Stimulated activated CD4-positive, alpha-beta T cell treated with anti-CD3 and anti-CD28 coated beads, Interleukin-4, amount 100 ng/mL, for 1 hour (primary cell): ENCODE results near the gene PPP1R2.
"Not testable (repeated sequence)": the region's sequence is repeated elsewhere in the genome, so short reads cannot be mapped to it uniquely, and the experiment has no call there.

ENCODE experiments used
- DNase-seq: peaks from one replicate; pipeline ENCODE4 v3.0.0-alpha.2; 2020

Gene PPP1R2

GRCh38 chr3:195542698-195543499, at the start of gene PPP1R2:
PPP1R2 (minus strand) TSS chr3:195543325; CDS start chr3:195543025, 300 bp downstream.
- DNase-seq: peak; percentile 92

DNA sequence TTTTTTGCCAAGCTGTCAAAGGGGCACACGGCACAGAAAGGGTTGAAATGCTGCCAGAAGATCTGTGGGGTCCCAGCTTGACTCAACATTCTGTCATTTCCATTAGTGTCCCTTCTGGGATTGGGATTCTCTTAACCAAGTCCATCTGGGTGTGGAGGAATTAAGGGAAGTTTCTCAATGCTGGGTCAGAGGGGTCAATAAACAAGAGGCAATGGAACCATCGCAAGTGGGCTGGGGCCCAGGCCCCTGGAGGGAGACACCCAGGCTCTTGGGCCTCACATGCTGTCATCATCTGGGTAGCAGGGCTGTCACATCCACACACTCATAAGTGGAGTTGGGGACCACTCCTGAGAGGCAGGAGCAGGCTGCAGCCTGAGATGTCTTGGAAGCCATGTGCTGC, 48.7 kb upstream of the PPP1R2 start:
- DNase-seq: no peak

DNA sequence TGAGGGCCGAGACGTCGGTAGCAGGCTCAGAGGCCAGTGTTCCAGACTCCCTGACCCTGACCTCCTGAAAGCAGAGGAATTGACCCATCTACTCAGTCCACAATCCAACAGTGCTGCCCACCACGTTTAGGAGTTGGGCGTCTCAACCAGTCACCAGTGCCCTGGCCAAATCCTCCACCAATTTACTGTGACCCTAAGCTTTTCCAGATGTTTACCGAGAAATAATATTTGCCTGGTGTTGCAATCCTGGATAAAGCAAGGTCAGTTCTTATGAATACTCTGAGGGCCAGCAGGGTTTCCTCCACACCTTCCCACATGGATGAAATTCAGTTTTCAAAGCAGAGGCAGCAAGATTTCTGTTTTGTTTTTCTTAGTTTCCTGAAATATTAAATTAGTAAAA, 48.1 kb upstream of the PPP1R2 start:
- DNase-seq: no peak

- not testable (repeated sequence) for DNase-seq
Measured at GRCh38 chr3:195590381-195590780, 47.3 kb upstream of the PPP1R2 start.

GRCh38 chr3:195589796-195590195, 46.7 kb upstream of the PPP1R2 start:
- not testable (repeated sequence) for DNase-seq

- no peak for DNase-seq
Measured at GRCh38 chr3:195587824-195588223, 44.7 kb upstream of the PPP1R2 start.

DNA sequence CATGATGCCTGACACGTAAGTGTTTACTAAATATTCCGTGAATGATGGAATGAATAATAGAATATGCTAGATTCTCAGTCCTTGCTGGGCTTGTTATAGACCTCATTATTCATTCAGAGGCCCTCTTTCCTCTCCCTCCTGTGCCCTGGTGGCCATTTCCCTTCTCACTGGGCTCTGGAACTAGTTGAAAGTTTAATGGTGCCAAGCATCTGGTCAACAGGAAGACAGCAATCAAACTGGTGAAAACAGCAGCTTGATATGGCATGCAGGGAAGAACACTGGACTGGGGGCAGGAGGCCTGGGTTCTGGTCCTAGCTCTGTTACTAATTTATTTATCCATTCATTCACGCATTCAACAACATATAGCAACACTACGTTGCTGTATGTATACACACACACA, 44.3 kb upstream of the PPP1R2 start:
- DNase-seq: no peak

- no peak for DNase-seq
Measured at GRCh38 chr3:195584543-195584870, 41.4 kb upstream of the PPP1R2 start.

DNA sequence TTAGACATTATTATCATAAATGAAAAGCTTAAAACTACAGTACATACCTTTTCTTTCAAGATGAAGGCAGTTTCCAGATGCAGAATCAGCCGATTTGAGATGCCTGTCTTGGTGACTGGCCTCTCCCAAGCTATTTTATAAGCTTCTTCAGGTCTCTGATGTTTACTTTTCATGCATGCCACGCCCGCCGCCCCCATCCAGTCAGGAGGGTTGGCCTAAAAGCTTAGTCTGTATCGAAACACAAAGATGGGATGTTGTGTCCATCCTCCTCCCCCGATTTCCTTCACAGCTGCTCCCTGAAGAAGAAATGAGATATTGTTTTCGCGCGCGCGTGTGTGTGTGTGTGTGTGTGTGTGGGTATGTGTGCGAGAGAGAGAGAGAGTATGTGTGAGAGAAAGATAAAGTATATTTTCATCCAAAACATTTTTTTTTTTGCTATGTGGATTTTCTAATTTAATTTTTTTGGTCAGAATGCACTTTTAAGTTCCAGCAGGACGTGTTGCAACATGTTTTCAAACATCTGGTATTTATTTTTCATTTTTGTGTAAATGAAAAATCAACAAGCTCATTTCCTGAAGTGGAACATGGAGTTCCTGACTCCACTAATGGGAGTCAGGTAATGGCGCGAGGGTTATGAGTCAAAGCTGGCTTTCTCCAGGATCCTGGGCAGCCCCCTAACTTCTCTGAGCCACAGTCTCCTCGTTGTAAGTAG, 40.9 kb upstream of the PPP1R2 start, which contains the start of gene APOD:
TSS of gene APOD (minus strand) at position 110 of the 712 bp plus-strand sequence. CDS start 4,479 bp downstream, outside the sequence.
- DNase-seq: no peak

- no peak for DNase-seq
Measured at GRCh38 chr3:195582947-195583346, 39.8 kb upstream of the PPP1R2 start.

- DNase-seq: no peak
Measured at GRCh38 chr3:195580744-195581443, 37.8 kb upstream of the PPP1R2 start.

DNA sequence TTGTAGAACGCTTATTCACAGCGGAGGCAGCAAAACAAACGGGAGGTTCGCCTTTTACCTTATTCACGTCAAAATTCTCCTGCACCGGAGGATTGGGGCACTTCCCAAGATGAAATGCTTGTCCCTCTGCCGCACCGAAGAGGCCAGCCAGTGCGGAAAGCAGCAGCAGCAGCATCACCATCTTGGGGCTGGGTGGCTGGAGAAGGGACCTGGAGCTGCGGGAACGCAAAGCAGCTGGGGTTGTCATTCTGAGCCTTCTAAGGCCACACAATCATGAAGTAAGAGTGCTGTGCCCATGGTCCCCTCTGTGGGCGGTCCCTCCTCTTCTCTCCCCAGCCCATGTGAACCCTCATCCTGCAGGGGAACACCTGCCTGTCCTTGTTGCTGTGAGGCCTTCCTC, 36.2 kb upstream of the PPP1R2 start:
- no peak for DNase-seq

GRCh38 chr3:195578565-195578964, 35.4 kb upstream of the PPP1R2 start:
- DNase-seq: no peak

- DNase-seq: no peak
Measured at GRCh38 chr3:195577645-195578177, 34.6 kb upstream of the PPP1R2 start.

GRCh38 chr3:195574497-195575304, 31.6 kb upstream of the PPP1R2 start:
- DNase-seq: no peak

DNA sequence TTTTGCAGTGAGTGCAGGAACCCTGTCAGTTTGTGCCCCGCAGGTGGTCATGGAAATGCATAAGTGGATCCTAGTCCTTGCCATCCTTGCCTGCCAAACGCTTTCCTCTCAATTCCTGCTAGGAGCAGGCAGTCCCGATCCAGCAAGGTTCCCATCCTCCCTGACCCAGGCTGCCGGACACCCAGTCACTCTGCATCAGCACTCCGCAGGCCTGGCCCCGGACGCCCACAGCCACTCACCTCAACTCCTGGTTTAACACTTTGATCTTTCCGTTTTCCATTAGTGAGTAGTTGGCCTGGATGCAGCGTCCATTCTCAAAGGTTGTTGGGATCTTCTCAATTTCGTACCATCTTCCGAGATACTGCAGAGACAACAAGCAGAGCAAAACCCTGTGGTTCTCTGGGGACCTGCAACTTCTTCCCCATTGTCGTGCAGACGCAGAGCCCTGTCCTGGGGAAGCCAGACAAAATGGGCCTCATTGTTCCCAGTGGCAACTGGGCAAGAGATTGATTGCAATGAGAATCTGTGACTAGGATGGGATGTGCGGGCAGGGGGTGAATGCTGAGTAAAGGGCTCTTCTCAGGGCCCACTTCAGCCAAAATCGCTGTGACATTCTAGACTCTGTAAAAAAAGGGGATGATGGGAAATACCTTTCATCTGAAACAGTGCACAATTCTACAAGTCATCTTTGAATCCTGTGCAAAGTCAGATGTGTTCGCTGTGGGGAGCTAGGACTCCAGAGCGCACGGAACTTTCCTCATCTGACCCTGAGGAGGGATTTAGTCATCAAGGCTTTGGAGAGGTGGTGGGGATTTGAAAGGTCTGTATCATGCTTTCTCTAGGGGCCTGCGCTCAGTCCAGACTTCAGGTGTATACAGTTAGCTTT, 30.7 kb upstream of the PPP1R2 start:
- no peak for DNase-seq

DNA sequence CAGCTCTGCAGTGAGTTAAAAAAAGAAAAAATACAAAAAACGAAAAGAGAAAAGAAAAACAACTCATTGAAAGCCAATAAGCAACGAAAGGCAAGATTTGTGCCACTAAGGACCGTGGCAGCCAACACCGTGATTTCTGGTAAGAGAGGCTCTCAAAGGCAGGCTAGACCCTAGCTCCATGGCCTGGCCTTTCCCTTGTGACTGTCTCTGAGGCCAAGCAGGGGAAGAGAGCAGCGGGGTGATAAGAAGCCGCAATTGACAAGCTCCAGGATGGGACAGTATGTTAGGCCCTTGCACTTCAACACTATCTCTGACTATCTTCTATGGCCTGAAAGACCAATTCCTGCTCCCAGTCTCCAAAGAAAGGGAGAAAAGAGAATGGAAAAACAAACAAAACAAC, 28.2 kb upstream of the PPP1R2 start:
- no peak for DNase-seq

- no peak for DNase-seq
Measured at GRCh38 chr3:195570912-195571311, 27.8 kb upstream of the PPP1R2 start.

DNA sequence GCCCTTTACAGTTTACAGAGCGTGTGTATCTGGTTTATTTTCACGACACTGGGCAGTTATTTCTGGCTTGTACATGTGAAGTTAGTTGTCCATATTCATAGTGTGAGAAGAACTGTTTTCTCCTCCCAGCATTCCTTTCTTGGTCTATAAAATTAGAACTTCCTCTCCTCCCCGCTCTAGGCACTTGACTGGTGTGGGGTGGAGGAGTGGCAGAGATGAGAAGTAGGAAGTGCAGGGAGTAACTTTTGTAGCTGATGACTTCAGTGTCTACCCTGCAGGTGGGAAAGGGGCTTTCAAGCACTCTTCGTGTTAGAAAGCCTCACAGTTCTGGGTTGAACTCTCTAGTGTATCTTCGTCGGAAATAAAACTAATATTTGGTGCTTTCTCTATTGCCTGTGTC, 27.2 kb upstream of the PPP1R2 start:
- no peak for DNase-seq

GRCh38 chr3:195568630-195569029, 25.5 kb upstream of the PPP1R2 start:
- DNase-seq: no peak

DNA sequence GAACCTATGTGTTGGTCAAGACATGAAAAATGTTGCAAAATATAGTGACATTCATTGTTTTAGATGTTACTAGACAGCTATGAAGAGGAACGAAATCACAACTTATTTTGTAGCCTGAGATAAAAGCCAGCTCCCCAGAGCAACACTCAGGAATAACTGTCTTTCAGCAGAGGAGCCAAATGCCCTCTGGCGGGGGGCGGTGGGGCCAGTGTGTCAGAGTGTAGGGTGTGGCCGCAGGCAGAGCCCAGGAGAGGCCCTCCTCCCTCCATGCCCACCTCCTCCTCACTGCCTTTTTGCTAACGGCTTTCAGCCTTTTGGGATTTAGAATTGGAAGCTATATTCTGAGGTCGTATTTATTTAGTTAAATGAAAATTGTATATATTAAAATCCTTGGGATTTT, 23.7 kb upstream of the PPP1R2 start:
- DNase-seq: no peak

DNA sequence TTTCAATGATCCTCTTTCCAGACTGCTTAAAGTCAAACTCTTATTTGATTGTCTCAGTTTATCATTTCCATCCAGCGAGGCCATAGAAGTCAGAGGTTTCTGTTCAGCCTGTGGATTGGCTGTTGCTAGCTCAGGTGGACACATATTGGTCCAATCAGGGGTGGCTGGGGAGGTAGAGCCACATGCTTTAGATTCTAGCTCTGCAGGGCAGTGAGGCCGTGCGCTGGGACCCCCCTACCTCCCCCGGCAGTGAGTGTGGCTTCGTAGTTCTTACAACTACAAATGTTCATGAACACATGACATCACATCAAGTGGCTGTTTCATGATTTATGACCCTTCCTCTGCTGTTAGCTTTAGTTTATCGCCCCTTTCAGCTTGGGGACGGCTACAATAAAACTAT, 22.6 kb upstream of the PPP1R2 start:
- no peak for DNase-seq
